NB4 (cell line): ENCODE results near the gene CENATAC.

Experiments
- TF ChIP-seq, protein P1 (sequence below): IDR thresholded peaks from 2 replicates; pipeline ENCODE4 v1.6.1; 2011; ENCODE audit warnings: low read depth, low read length
- TF ChIP-seq, protein P2 (sequence below): IDR thresholded peaks from one replicate; pipeline ENCODE4 v1.5.1; 2012; ENCODE audit warnings: low read depth, low read length

DNA sequence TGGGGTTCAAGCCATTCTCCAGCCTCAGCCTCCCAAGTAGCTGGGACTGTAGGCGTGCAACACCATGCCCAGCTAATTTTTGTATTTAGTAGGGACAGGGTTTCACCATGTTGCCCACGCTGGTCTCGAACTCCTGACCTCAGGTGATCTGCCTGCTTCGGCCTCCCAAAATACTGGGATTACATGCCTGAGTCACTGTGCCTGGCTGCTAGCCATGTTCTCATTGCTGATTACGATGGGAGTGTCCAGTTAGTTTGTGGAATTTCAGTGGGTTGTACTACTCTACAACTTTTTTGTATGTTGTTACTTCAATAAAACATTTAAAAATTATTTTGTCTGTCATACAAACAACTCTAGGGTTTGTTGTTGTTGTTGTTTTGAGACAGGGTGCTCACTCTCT is 64.8 kb downstream of the CENATAC start:
- TF ChIP-seq, protein P1, sequence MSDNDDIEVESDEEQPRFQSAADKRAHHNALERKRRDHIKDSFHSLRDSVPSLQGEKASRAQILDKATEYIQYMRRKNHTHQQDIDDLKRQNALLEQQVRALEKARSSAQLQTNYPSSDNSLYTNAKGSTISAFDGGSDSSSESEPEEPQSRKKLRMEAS: no peak
- TF ChIP-seq, protein P2, sequence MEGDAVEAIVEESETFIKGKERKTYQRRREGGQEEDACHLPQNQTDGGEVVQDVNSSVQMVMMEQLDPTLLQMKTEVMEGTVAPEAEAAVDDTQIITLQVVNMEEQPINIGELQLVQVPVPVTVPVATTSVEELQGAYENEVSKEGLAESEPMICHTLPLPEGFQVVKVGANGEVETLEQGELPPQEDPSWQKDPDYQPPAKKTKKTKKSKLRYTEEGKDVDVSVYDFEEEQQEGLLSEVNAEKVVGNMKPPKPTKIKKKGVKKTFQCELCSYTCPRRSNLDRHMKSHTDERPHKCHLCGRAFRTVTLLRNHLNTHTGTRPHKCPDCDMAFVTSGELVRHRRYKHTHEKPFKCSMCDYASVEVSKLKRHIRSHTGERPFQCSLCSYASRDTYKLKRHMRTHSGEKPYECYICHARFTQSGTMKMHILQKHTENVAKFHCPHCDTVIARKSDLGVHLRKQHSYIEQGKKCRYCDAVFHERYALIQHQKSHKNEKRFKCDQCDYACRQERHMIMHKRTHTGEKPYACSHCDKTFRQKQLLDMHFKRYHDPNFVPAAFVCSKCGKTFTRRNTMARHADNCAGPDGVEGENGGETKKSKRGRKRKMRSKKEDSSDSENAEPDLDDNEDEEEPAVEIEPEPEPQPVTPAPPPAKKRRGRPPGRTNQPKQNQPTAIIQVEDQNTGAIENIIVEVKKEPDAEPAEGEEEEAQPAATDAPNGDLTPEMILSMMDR: no peak
